OCI-LY7 (cell line): ENCODE measurements around the gene NES. TPM values are rescaled to one million over a fixed set of nuclear protein-coding genes. Genes with fewer than 3 reads are reported as not detected.

Experiments used
- BruUV-seq: library from RNA; stranded (reverse); fragments of 400-500 nt; replicated peaks from 2 replicates; lab custom pipeline; 2021; lab: Mats Ljungman, UMichigan
- CTCF ChIA-PET: fragments of 300-600 bp; sonication (Branson Sonifier 250); formaldehyde crosslinking; loops from one replicate; lab custom pipeline; 2022; ENCODE audit warnings: antibody characterized with exemption; ENCODE audit not compliant: unreplicated experiment; lab: Charles Lee
- POLR2A ChIA-PET: fragments of 300-600 bp; sonication (Branson Sonifier 250); formaldehyde crosslinking; loops from one replicate; lab custom pipeline; 2022; ENCODE audit warnings: antibody characterized with exemption; lab: Charles Lee
- DNase-seq: peaks from one replicate; pipeline ENCODE4 v3.0.0-alpha.2; 2015; ENCODE audit warnings: low spot score
- H2AFZ ChIP-seq: fragments of 200-600 bp; sonication (generic), shearing (Covaris generic); 2 replicates; pipeline ENCODE4 v1.6.1; 2014; ENCODE audit warnings: mild to moderate bottlenecking, antibody characterized with exemption, low read length, moderate library complexity
- H3K27ac ChIP-seq: fragments of 200-600 bp; sonication (generic); 2 replicates; pipeline ENCODE4 v1.5.1; 2014; ENCODE audit warnings: mixed run types, low read depth, mild to moderate bottlenecking, moderate library complexity, low read length, inconsistent platforms; ENCODE audit not compliant: poor library complexity, severe bottlenecking
- H3K36me3 ChIP-seq: fragments of 200-600 bp; sonication (generic); 2 replicates; pipeline ENCODE4 v1.6.1; 2014; ENCODE audit warnings: mild to moderate bottlenecking, antibody characterized with exemption, low read length, moderate library complexity, mixed read lengths; ENCODE audit not compliant: insufficient read depth
- H3K4me1 ChIP-seq: fragments of 200-600 bp; sonication (generic); 2 replicates; pipeline ENCODE4 v1.5.1; 2014; ENCODE audit warnings: mild to moderate bottlenecking, low read length; ENCODE audit not compliant: insufficient read depth, poor library complexity, severe bottlenecking
- H3K4me2 ChIP-seq: fragments of 200-600 bp; sonication (generic); 2 replicates; pipeline ENCODE4 v1.6.1; 2014; ENCODE audit warnings: mild to moderate bottlenecking, low read length
- H3K4me3 ChIP-seq: fragments of 200-600 bp; sonication (generic); 2 replicates; pipeline ENCODE4 v1.5.1; 2014; ENCODE audit warnings: mild to moderate bottlenecking, low read depth, low read length; ENCODE audit not compliant: poor library complexity, severe bottlenecking
- H3K79me2 ChIP-seq: fragments of 200-600 bp; sonication (generic); 2 replicates; pipeline ENCODE4 v1.6.1; 2016; ENCODE audit warnings: low read depth, mild to moderate bottlenecking, low read length, moderate library complexity, mixed read lengths; ENCODE audit not compliant: insufficient read depth
- H3K9me2 ChIP-seq: fragments of 200-600 bp; sonication (generic); 2 replicates; pipeline ENCODE4 v1.6.1; 2016; ENCODE audit warnings: mild to moderate bottlenecking, low read length, mixed read lengths; ENCODE audit not compliant: insufficient read depth
- H3K9me3 ChIP-seq: fragments of 200-600 bp; sonication (generic); 2 replicates; pipeline ENCODE4 v1.6.1; 2014; ENCODE audit warnings: mild to moderate bottlenecking, mixed run types, low read length, mixed read lengths
- H4K20me1 ChIP-seq: fragments of 200-600 bp; sonication (generic); 2 replicates; pipeline ENCODE4 v1.6.1; 2014; ENCODE audit warnings: mild to moderate bottlenecking, antibody characterized with exemption, low read length, moderate library complexity, mixed read lengths; ENCODE audit not compliant: insufficient read depth
- CTCF ChIP-seq: fragments of 200-600 bp; sonication (generic); conservative IDR thresholded peaks from 2 replicates; pipeline ENCODE4 v1.5.1; 2014; ENCODE audit warnings: mild to moderate bottlenecking, antibody characterized with exemption, low read length, moderate library complexity, mixed read lengths
- EZH2phosphoT487 ChIP-seq: fragments of 200-600 bp; sonication (generic); IDR thresholded peaks from 2 replicates; pipeline ENCODE4 v1.6.1; 2018; ENCODE audit warnings: low read depth, borderline replicate concordance, mild to moderate bottlenecking, mixed run types, antibody characterized with exemption, low read length, moderate library complexity, mixed read lengths
- intact Hi-C: fragments of 100-400 bp; cut with micrococcal nuclease; formaldehyde crosslinking; loops from one replicate; pipeline ENCODE4 v1.10.0; 2022; ENCODE audit not compliant: unreplicated experiment
- total RNA-seq, 2 experiments: library from RNA; depleted of rRNA in 1 of 2; stranded (reverse); fragments of >200 nt in 1 of 2; shearing (Covaris generic) in 1 of 2; gene quantifications; 2 replicates each; pipeline ENCODE4 v1.2.3, GENCODE V29; 2014 to 2022

Gene NES
- total RNA-seq, 2 experiments from 2014 or later: not detected

DNA sequence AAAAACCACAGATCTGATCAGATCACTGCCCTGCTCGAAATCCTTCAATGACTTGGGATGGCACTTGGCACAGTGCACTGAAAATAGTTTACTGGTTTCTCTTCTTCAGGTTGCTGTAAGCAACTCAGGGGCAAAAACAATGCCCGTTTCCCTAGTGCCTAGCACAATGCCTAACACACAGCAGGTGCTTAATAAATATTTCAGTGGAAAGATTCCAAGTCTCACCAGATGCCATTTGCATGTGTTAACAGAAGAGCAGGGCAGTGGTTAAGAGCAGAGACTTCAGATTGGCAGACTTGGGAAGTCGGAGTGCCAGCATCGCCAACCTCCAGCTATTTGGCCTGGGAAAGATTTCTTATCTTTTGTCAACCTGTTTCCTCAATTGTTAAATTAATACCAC is 40.1 kb upstream of the NES start:
- CTCF ChIA-PET: interaction anchor here (3.7 kb wide), 1 partner anchor 8 kb away, joined by 12 read pairs; no protein-coding TSS in a partner anchor
- TF ChIP-seq EZH2phosphoT487 (no peak), CTCF (no peak)
- Histone ChIP-seq H3K27ac (no peak overlapping the region), H3K79me2 (peaks cover 10% of the 10 kb centered on the region; the same call in 1 of the 2 replicates), H3K4me2 (no peak overlapping the region), H3K4me3 (no peak overlapping the region), H2AFZ (no peak overlapping the region), H3K9me2 (no peaks in the 10 kb centered on the region), H4K20me1 (no peaks in the 10 kb centered on the region; the same call in 1 of the 2 replicates), H3K4me1 (no peaks in the 10 kb centered on the region), H3K36me3 (peaks cover 45% of the 10 kb centered on the region), H3K9me3 (no peaks in the 10 kb centered on the region)
- no TSS peak for BruUV-seq
- DNase-seq: no peak
- intact Hi-C loops: no loop called here
- POLR2A ChIA-PET: no interaction called here

- DNase-seq: no peak
- POLR2A ChIA-PET: no interaction called here
Measured at GRCh38 chr1:156714830-156715229, 37.6 kb upstream of the NES start.

More at GRCh38 chr1:156714830-156715229, 37.6 kb upstream of the NES start:
- no peak overlapping the region for H3K4me2 ChIP-seq
- intact Hi-C loops: no loop called here
- H3K4me3 ChIP-seq: no peak overlapping the region
- H4K20me1 ChIP-seq: no peaks in the 10 kb centered on the region
- no peaks in the 10 kb centered on the region for H3K9me2 ChIP-seq
- no peak overlapping the region for H3K27ac ChIP-seq
- H2AFZ ChIP-seq: no peak overlapping the region
- H3K36me3 ChIP-seq: peaks cover 21% of the 10 kb centered on the region
- no peaks in the 10 kb centered on the region for H3K4me1 ChIP-seq
- no TSS peak for BruUV-seq
- H3K9me3 ChIP-seq: no peaks in the 10 kb centered on the region
- no peaks in the 10 kb centered on the region for H3K79me2 ChIP-seq
- TF ChIP-seq EZH2phosphoT487 (no peak), CTCF (no peak)
- CTCF ChIA-PET: interaction anchor here (3.7 kb wide), 1 partner anchor 11 kb away, joined by 12 read pairs; no protein-coding TSS in a partner anchor
